HG03066 (cell line): ENCODE measurements around the gene RASGRP4.

Experiments
- ATAC-seq: cut with Tn5 transposase; IDR thresholded peaks from one replicate; pipeline ENCODE4 v1.9.1; 2021; ENCODE audit warnings: low read depth; ENCODE audit not compliant: unreplicated experiment

Gene RASGRP4

GRCh38 chr19:38391911-38392464 lies 34.0 kb downstream of the RASGRP4 start:
- no peak for ATAC-seq

GRCh38 chr19:38389957-38390924 lies 35.8 kb downstream of the RASGRP4 start:
- ATAC-seq, result no peak

- ATAC-seq, result no peak
Measured at GRCh38 chr19:38389101-38389925, 36.7 kb downstream of the RASGRP4 start.

- ATAC-seq, result no peak
Measured at GRCh38 chr19:38388349-38389100, 37.5 kb downstream of the RASGRP4 start, which contains the start of gene SPRED3. Gene SPRED3, plus strand, starts transcription at chr19:38388697. Its CDS starts 1,606 bp downstream, at chr19:38390303.

GRCh38 chr19:38387550-38388348 lies 38.3 kb downstream of the RASGRP4 start, which contains the start of gene GGN:
Gene GGN, minus strand, starts transcription at chr19:38388034. Its CDS starts 773 bp downstream, at chr19:38387261.
- peak; percentile 54 for ATAC-seq

- ATAC-seq, result peak; percentile 9
Measured at GRCh38 chr19:38386971-38387549, 39.0 kb downstream of the RASGRP4 start.

GRCh38 chr19:38386300-38386970 lies 39.6 kb downstream of the RASGRP4 start:
- ATAC-seq, result no peak

GRCh38 chr19:38385804-38386257 lies 40.2 kb downstream of the RASGRP4 start:
- ATAC-seq, result no peak

GRCh38 chr19:38385057-38385803 lies 40.8 kb downstream of the RASGRP4 start:
- no peak for ATAC-seq

- no peak for ATAC-seq
Measured at GRCh38 chr19:38384209-38385027, 41.6 kb downstream of the RASGRP4 start.

GRCh38 chr19:38383743-38384142 lies 42.3 kb downstream of the RASGRP4 start:
- ATAC-seq, result no peak

- no peak for ATAC-seq
Measured at GRCh38 chr19:38383184-38383583, 42.8 kb downstream of the RASGRP4 start.

GRCh38 chr19:38381138-38381537 lies 44.9 kb downstream of the RASGRP4 start:
- no peak for ATAC-seq

- ATAC-seq, result no peak
Measured at GRCh38 chr19:38378866-38379265, 47.2 kb downstream of the RASGRP4 start.

GRCh38 chr19:38377052-38377451 lies 49.0 kb downstream of the RASGRP4 start:
- ATAC-seq, result no peak

GRCh38 chr19:38376576-38376975 lies 49.4 kb downstream of the RASGRP4 start:
- no peak for ATAC-seq

- ATAC-seq, result no peak
Measured at GRCh38 chr19:38375748-38376147, 50.3 kb downstream of the RASGRP4 start.
